HUDEP-2 (cell line): Measurements from ENCODE around the gene RASGEF1C.

Source experiments
- DNase-seq, 76 experiments: peaks; one replicate each; lab custom pipeline; 2025; ENCODE audit not compliant: unreplicated experiment in 76 of 76; lab: John Stamatoyannopoulos, UW

The RASGEF1C gene

GRCh38 chr5:180138214-180138975 lies 70.6 kb downstream of the RASGEF1C start:
- DNase-seq, result no peak

- no peak for DNase-seq
Measured at GRCh38 chr5:180137401-180138213, 71.4 kb downstream of the RASGEF1C start.

GRCh38 chr5:180136630-180137381 lies 72.2 kb downstream of the RASGEF1C start:
- no peak for DNase-seq

GRCh38 chr5:180135967-180136629 lies 72.9 kb downstream of the RASGEF1C start:
- DNase-seq, result no peak

DNA sequence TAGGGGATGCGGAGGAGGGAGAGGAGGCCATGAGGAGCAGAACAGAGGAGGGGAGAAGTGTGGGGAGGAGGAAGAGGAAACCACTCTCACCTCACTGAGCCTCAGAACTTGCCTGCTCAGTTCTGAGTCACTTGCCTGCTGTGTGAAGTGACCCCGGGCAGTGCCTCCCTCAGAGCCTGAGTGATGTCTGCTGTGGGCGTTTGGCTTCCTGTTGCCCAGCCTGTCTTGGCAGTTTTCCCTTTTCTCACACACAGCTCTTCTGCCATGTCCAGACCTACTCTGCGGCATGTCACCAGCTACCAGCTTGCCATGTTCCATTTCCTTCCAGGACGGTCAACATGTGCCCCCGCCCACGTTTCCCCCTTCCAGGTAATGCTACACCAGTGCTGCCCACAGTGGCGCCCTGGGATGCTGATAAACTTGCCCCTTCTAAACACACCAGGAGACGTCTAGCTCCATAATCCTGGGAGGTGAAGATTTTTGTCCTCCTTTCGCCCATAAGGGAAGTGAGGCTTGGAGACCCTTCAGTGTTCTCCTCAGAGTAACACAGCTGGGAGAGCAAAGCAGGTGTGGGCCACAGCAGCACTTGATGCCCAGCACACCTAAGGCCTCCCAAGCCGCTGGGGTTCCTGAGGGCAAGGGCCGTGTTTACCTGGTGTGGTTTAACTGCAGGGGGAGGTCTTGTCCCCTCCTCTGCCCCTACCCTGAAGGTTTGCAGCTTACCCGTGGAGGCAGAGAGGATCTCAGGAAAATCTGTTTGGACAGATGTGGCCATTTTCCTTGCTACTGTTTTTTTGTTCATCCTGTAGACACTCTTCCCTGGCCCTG lies 73.7 kb downstream of the RASGEF1C start:
- peak in 8 of 76 experiments; percentile 8 to 45 (median 20) for DNase-seq

- no peak for DNase-seq
Measured at GRCh38 chr5:180133971-180134508, 75.0 kb downstream of the RASGEF1C start.

- no peak for DNase-seq
Measured at GRCh38 chr5:180133551-180133950, 75.5 kb downstream of the RASGEF1C start.

DNA sequence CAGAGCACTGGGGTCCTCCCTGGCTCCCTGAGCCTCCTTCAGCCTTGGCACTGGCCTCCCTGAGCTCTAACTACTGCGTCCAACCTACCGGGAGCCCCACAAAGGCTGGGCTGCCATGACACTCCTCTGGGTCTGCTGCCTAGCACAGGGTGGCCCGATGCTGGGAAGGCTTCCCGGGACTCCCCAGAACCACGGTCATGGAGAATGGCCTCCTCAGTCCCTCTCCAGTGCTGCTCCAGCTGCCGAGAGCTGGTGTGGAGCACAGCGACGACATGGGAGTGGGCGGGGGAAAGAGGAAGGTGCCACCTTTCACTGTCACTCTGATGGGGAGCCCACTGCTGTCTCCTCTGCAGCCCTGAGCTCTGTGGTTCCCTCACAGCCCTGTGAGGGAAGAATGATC lies 76.0 kb downstream of the RASGEF1C start:
- DNase-seq, result no peak

DNA sequence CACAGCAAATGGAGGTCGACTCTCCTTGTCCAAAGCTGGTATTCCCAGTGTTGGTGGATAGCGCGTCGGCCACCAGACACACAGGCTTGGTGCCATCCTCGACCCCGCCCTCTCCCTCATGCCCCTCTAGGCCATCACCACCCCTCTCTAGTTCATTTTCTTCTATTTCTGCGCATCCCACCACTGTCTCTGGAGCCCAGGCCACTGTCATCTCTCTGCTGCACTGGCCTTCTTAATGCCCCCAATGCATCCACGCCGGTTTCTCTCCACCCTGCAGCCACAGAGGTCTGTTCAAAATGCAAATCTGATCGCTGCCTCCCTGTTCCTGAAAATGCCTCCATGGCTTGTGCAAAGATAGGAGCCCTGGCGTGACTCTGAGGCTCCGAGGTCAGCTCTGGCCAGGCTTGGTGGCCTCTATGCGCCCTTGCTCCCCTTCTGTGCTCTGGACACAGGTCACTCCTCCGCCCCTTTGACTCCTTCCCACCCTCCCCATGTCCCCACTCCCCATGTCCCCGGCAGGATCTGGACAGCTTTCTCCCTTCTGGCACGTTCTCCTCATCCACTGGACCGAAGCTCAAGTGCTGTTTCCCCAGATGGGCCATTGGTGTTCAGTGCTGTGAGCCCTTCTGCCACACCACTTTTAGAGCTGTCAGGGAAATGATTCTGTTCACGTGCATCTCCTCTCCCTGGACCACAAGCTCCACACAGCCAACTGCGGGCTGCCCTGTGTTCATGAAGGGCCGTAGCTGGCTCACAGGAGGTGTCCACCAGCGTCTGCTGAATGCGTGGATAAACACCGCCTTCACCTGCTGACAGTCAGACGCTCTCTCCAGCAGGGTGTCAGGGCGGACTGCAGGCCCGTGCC lies 77.9 kb downstream of the RASGEF1C start:
- DNase-seq, result no peak

- DNase-seq, result no peak
Measured at GRCh38 chr5:180130291-180130869, 78.6 kb downstream of the RASGEF1C start.

GRCh38 chr5:180129291-180130190 lies 79.5 kb downstream of the RASGEF1C start:
- DNase-seq, result no peak

DNA sequence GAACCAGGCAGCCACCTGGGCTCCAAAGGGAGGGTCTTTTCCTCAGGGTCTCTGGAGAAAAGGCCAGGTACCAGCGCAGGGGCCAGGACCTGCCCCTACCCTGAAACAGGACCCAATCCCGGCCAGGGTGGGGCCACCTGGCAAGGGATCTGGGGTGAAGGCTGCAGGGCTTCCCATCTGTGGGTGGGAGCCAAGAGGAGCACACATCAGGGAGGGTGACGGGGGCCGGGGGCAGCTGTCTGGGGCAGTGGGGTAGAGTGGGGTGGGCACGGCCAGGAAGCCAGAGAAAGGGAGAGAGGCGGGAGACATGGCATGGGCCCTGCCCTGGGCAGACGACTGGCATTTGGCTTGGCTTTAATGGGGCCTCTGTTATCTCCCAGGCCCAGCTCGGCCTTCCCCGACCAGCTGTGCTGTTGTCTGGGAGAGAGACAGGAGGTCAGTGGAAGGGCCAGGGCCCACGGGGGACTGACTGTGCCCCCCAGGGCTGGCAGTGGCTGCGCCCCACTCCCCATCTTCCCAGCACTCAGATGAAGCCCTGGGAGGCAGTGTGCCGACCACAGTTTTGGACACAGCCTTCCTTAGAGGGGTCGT lies 80.2 kb downstream of the RASGEF1C start:
- no peak for DNase-seq

- DNase-seq, result no peak
Measured at GRCh38 chr5:180127682-180128670, 81.0 kb downstream of the RASGEF1C start.

GRCh38 chr5:180126716-180127681 lies 82.0 kb downstream of the RASGEF1C start:
- DNase-seq, result peak in 20 of 76 experiments; percentile 1 to 42 (median 17)
